H1 (cell line): ENCODE data around the gene RESP18. TPM values are rescaled to one million over a fixed set of nuclear protein-coding genes. Genes with fewer than 3 reads are reported as not detected.

Source experiments
- RAD21 ChIP-seq, 2 experiments: IDR thresholded peaks in 1 of 2; conservative IDR thresholded peaks in 1 of 2; 2 replicates each; pipeline ENCODE4 v1.6.1; 2011; ENCODE audit warnings: low read depth in 2 of 2, low read length in 2 of 2, improper control_type of control experiment in 1 of 2, inconsistent platforms in 1 of 2, mild to moderate bottlenecking in 1 of 2, moderate library complexity in 1 of 2
- polyA plus RNA-seq, 7 experiments: library from polyadenylated mRNA; depleted of rRNA in 3 of 7; stranded (reverse) in 5 of 7; unstranded in 2 of 7; fragments of >200 nt in 5 of 7; fragments of 200-250 nt in 2 of 7; gene quantifications; 1 replicate in 5 of 7; 2 replicates in 1 of 7; 4 replicates in 1 of 7; pipeline versions ENCODE4 v1.2.1 to v1.2.3, GENCODE V29; 2011 to 2013; ENCODE audit warnings: missing spikeins in 2 of 7, mixed read lengths in 2 of 7
- total RNA-seq: library from RNA; stranded (reverse); fragmentation: NEBNext Ultra II Directional; extraction: Animal tissue kit (Norgen Biotek cat#: 25700); gene quantifications from 2 replicates; pipeline ENCODE4 v1.2.1, GENCODE V29; 2021
- TF ChIP-seq, protein P1 (sequence below): fragments of 300-600 bp; sonication (generic); IDR thresholded peaks from 2 replicates; pipeline ENCODE4 v1.7.1; 2012; ENCODE audit warnings: low read length, moderate library complexity, mild to moderate bottlenecking, inconsistent platforms; ENCODE audit not compliant: insufficient replicate concordance

RESP18 gene
- total and polyA plus RNA-seq, 2 of the 8 experiments (the other 6 are each of a cell fraction or from before 2014, with no cell fraction given), result not detected

- TF ChIP-seq, protein P1, sequence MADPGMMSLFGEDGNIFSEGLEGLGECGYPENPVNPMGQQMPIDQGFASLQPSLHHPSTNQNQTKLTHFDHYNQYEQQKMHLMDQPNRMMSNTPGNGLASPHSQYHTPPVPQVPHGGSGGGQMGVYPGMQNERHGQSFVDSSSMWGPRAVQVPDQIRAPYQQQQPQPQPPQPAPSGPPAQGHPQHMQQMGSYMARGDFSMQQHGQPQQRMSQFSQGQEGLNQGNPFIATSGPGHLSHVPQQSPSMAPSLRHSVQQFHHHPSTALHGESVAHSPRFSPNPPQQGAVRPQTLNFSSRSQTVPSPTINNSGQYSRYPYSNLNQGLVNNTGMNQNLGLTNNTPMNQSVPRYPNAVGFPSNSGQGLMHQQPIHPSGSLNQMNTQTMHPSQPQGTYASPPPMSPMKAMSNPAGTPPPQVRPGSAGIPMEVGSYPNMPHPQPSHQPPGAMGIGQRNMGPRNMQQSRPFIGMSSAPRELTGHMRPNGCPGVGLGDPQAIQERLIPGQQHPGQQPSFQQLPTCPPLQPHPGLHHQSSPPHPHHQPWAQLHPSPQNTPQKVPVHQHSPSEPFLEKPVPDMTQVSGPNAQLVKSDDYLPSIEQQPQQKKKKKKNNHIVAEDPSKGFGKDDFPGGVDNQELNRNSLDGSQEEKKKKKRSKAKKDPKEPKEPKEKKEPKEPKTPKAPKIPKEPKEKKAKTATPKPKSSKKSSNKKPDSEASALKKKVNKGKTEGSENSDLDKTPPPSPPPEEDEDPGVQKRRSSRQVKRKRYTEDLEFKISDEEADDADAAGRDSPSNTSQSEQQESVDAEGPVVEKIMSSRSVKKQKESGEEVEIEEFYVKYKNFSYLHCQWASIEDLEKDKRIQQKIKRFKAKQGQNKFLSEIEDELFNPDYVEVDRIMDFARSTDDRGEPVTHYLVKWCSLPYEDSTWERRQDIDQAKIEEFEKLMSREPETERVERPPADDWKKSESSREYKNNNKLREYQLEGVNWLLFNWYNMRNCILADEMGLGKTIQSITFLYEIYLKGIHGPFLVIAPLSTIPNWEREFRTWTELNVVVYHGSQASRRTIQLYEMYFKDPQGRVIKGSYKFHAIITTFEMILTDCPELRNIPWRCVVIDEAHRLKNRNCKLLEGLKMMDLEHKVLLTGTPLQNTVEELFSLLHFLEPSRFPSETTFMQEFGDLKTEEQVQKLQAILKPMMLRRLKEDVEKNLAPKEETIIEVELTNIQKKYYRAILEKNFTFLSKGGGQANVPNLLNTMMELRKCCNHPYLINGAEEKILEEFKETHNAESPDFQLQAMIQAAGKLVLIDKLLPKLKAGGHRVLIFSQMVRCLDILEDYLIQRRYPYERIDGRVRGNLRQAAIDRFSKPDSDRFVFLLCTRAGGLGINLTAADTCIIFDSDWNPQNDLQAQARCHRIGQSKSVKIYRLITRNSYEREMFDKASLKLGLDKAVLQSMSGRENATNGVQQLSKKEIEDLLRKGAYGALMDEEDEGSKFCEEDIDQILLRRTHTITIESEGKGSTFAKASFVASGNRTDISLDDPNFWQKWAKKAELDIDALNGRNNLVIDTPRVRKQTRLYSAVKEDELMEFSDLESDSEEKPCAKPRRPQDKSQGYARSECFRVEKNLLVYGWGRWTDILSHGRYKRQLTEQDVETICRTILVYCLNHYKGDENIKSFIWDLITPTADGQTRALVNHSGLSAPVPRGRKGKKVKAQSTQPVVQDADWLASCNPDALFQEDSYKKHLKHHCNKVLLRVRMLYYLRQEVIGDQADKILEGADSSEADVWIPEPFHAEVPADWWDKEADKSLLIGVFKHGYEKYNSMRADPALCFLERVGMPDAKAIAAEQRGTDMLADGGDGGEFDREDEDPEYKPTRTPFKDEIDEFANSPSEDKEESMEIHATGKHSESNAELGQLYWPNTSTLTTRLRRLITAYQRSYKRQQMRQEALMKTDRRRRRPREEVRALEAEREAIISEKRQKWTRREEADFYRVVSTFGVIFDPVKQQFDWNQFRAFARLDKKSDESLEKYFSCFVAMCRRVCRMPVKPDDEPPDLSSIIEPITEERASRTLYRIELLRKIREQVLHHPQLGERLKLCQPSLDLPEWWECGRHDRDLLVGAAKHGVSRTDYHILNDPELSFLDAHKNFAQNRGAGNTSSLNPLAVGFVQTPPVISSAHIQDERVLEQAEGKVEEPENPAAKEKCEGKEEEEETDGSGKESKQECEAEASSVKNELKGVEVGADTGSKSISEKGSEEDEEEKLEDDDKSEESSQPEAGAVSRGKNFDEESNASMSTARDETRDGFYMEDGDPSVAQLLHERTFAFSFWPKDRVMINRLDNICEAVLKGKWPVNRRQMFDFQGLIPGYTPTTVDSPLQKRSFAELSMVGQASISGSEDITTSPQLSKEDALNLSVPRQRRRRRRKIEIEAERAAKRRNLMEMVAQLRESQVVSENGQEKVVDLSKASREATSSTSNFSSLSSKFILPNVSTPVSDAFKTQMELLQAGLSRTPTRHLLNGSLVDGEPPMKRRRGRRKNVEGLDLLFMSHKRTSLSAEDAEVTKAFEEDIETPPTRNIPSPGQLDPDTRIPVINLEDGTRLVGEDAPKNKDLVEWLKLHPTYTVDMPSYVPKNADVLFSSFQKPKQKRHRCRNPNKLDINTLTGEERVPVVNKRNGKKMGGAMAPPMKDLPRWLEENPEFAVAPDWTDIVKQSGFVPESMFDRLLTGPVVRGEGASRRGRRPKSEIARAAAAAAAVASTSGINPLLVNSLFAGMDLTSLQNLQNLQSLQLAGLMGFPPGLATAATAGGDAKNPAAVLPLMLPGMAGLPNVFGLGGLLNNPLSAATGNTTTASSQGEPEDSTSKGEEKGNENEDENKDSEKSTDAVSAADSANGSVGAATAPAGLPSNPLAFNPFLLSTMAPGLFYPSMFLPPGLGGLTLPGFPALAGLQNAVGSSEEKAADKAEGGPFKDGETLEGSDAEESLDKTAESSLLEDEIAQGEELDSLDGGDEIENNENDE, result no peak
- no peak for TF ChIP-seq RAD21 (IDR thresholded peaks at IDR 0.05 in 1 of 2, conservative IDR thresholded peaks at IDR 0.05 in 1 of 2; ENCODE audit: low read depth in 2 of 2, low read length in 2 of 2)
Observed at GRCh38 chr2:219327719-219328118, 4.8 kb downstream of the RESP18 start (continued).
